CD4-positive, alpha-beta T cell (primary cell): ENCODE results near the gene SLC30A9. TPM values are rescaled to one million over a fixed set of nuclear protein-coding genes. Genes with fewer than 3 reads are reported as not detected.

Source experiments
- ATAC-seq: fragments of 200-7000 bp; cut with Tn5 transposase; one replicate; pipeline ENCODE4 v1.10.0; 2022; ENCODE audit warnings: mild to moderate bottlenecking; ENCODE audit not compliant: poor library complexity
- CTCF ChIA-PET: fragments of 350-600 bp; sonication (Branson Sonifier 250); formaldehyde crosslinking; loops from one replicate; lab custom pipeline; 2021; ENCODE audit warnings: antibody characterized with exemption, inconsistent platforms; lab: Charles Lee
- POLR2A ChIA-PET: fragments of 350-600 bp; sonication (Branson Sonifier 250); formaldehyde crosslinking; loops from one replicate; lab custom pipeline; 2021; ENCODE audit warnings: antibody characterized with exemption, inconsistent platforms; lab: Charles Lee
- DNase-seq, 14 experiments: peaks; one replicate each; pipeline ENCODE4 v3.0.0-alpha.2; 2013 to 2020; ENCODE audit warnings: mixed read lengths in 2 of 14
- H3K27ac ChIP-seq, 2 donors: one replicate each; pipeline versions ENCODE4 v1.5.1 to v1.7.0; 2013; ENCODE audit warnings: low read length in 2 of 2, low read depth in 1 of 2, mild to moderate bottlenecking in 1 of 2
- H3K27me3 ChIP-seq, 2 experiments: 1 replicate in 1 of 2; 2 replicates in 1 of 2; pipeline versions ENCODE4 v1.6.1 to v1.7.0; 2013; ENCODE audit warnings: low read length in 2 of 2, control low read depth in 1 of 2, mild to moderate bottlenecking in 1 of 2, moderate library complexity in 1 of 2; ENCODE audit not compliant: insufficient read depth in 2 of 2, control insufficient read depth in 1 of 2
- H3K36me3 ChIP-seq: one replicate; pipeline ENCODE4 v1.6.1; 2013; ENCODE audit warnings: low read length, control low read depth; ENCODE audit not compliant: insufficient read depth
- H3K4me1 ChIP-seq: one replicate; pipeline ENCODE4 v1.6.1; 2013; ENCODE audit warnings: low read length, control low read depth; ENCODE audit not compliant: insufficient read depth
- H3K4me3 ChIP-seq: one replicate; pipeline ENCODE4 v1.5.1; 2013; ENCODE audit warnings: mild to moderate bottlenecking, low read length, moderate library complexity
- H3K9me3 ChIP-seq, 2 experiments: 1 replicate in 1 of 2; 2 replicates in 1 of 2; pipeline versions ENCODE4 v1.6.1 to v1.7.0; 2013; ENCODE audit warnings: low read length in 2 of 2, mild to moderate bottlenecking in 2 of 2, control low read depth in 1 of 2, moderate library complexity in 1 of 2; ENCODE audit not compliant: control insufficient read depth in 1 of 2, insufficient read depth in 1 of 2
- H3K27ac Mint-ChIP-seq: one replicate; pipeline ENCODE4 v1.8.0; 2020; ENCODE audit warnings: mixed read lengths
- H3K27me3 Mint-ChIP-seq: one replicate; pipeline ENCODE4 v1.8.0; 2021; ENCODE audit warnings: mixed read lengths
- H3K36me3 Mint-ChIP-seq: one replicate; pipeline ENCODE4 v1.8.0; 2021; ENCODE audit warnings: low read depth, mixed read lengths
- H3K4me1 Mint-ChIP-seq: one replicate; pipeline ENCODE4 v1.8.0; 2021; ENCODE audit warnings: low read depth, mixed read lengths
- H3K4me3 Mint-ChIP-seq: one replicate; pipeline ENCODE4 v1.8.0; 2020; ENCODE audit warnings: mild to moderate bottlenecking, mixed read lengths
- H3K9me3 Mint-ChIP-seq: one replicate; pipeline ENCODE4 v1.8.0; 2020; ENCODE audit warnings: mixed read lengths
- CTCF ChIP-seq: fragments of 200-600 bp; IDR thresholded peaks from one replicate; pipeline ENCODE4 v1.8.0; 2022; ENCODE audit warnings: antibody characterized with exemption, mild to moderate bottlenecking
- intact Hi-C, 2 experiments: fragments of 100-400 bp; cut with DNase I in 1 of 2; cut with micrococcal nuclease in 1 of 2; formaldehyde crosslinking; loops; one replicate each; pipeline versions ENCODE4 v1.15.1 to v1.9.0; 2023 to 2025; cut with DNase I, micrococcal nuclease
- total RNA-seq, 174 experiments: library from RNA in 2 of 174; stranded (reverse) in 2 of 174; gene quantifications; one replicate each; pipeline ENCODE4 v1.2.3 and lab custom pipeline; 2021 to 2026

SLC30A9 gene
- total RNA-seq, 2 experiments from 2014 or later, result 18.2 to 20.4 TPM

GRCh38 chr4:41944089-41944488, 46.2 kb upstream of the SLC30A9 start:
- ChIA-PET POLR2A (no interaction called here), CTCF (no interaction called here)
- no peak overlapping the region for H3K4me3 Mint-ChIP-seq
- no peak for TF ChIP-seq CTCF
- ATAC-seq (no peak), DNase-seq (no peak)
- Histone ChIP-seq H3K27ac (no peak overlapping the region), H3K36me3 (peaks cover 51% of the 10 kb centered on the region), H3K4me1 (no peaks in the 10 kb centered on the region), H3K4me3 (no peak overlapping the region), H3K9me3 (no peaks in the 10 kb centered on the region), H3K27me3 (no peaks in the 10 kb centered on the region)
- H3K36me3 Mint-ChIP-seq, result peaks cover 83% of the 10 kb centered on the region
- H3K27ac Mint-ChIP-seq, result no peak overlapping the region
- no peaks in the 10 kb centered on the region for H3K9me3 Mint-ChIP-seq
- no peaks in the 10 kb centered on the region for H3K27me3 Mint-ChIP-seq
- peaks cover 29% of the 10 kb centered on the region for H3K4me1 Mint-ChIP-seq
- intact Hi-C loops, result no loop called here

- DNase-seq, result no peak
- CTCF ChIA-PET, result interaction anchor here (0.9 kb wide), 1 partner anchor 18 kb away, joined by 3 read pairs; no protein-coding TSS in a partner anchor
- Mint-ChIP-seq H3K9me3 (no peaks in the 10 kb centered on the region), H3K27me3 (no peaks in the 10 kb centered on the region), H3K36me3 (peaks cover 91% of the 10 kb centered on the region), H3K4me3 (no peak overlapping the region), H3K27ac (no peak overlapping the region), H3K4me1 (peaks cover 10% of the 10 kb centered on the region)
- Histone ChIP-seq H3K27me3 (no peaks in the 10 kb centered on the region), H3K27ac (no peak overlapping the region), H3K4me3 (no peak overlapping the region), H3K4me1 (no peaks in the 10 kb centered on the region), H3K36me3 (peaks cover 69% of the 10 kb centered on the region), H3K9me3 (no peaks in the 10 kb centered on the region)
- ATAC-seq, result no peak
- TF ChIP-seq CTCF, result no peak
- POLR2A ChIA-PET, result no interaction called here
- intact Hi-C loops, result no loop called here
Measured at GRCh38 chr4:41949531-41949930, 40.8 kb upstream of the SLC30A9 start.

- DNase-seq, result peak in 3 of 14 experiments; percentile 35 to 52 (median 47)
Measured at GRCh38 chr4:41957634-41958033, 32.7 kb upstream of the SLC30A9 start.

More at GRCh38 chr4:41957634-41958033, 32.7 kb upstream of the SLC30A9 start:
- Mint-ChIP-seq H3K27me3 (no peaks in the 10 kb centered on the region), H3K9me3 (no peaks in the 10 kb centered on the region), H3K27ac (no peak overlapping the region), H3K36me3 (peaks cover 29% of the 10 kb centered on the region), H3K4me3 (no peak overlapping the region), H3K4me1 (no peaks in the 10 kb centered on the region)
- Histone ChIP-seq H3K36me3 (peaks cover 22% of the 10 kb centered on the region), H3K9me3 (no peaks in the 10 kb centered on the region), H3K27me3 (no peaks in the 10 kb centered on the region), H3K4me1 (no peaks in the 10 kb centered on the region), H3K27ac (no peak overlapping the region), H3K4me3 (no peak overlapping the region)
- POLR2A ChIA-PET, result no interaction called here
- no peak for ATAC-seq
- CTCF ChIA-PET, result interaction anchor here (0.7 to 1.2 kb wide), 4 partner anchors 9 to 129 kb away, joined by 3 to 4 read pairs (median 3); no protein-coding TSS in a partner anchor
- TF ChIP-seq CTCF, result peak; percentile 31
- intact Hi-C loops, result loop anchor here (5.0 to 10.0 kb wide), 2 partner anchors 557 to 560 kb away; no protein-coding TSS in a partner anchor
